ENCODE data around the gene ANGPT4.

The ANGPT4 gene, protein sequence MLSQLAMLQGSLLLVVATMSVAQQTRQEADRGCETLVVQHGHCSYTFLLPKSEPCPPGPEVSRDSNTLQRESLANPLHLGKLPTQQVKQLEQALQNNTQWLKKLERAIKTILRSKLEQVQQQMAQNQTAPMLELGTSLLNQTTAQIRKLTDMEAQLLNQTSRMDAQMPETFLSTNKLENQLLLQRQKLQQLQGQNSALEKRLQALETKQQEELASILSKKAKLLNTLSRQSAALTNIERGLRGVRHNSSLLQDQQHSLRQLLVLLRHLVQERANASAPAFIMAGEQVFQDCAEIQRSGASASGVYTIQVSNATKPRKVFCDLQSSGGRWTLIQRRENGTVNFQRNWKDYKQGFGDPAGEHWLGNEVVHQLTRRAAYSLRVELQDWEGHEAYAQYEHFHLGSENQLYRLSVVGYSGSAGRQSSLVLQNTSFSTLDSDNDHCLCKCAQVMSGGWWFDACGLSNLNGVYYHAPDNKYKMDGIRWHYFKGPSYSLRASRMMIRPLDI

GRCh38 chr20:916125-916799, at the start of gene ANGPT4:
TSS of gene ANGPT4 (minus strand) at chr20:916334. CDS start at chr20:916214, 120 bp downstream.
- FAIRE-seq: no peak

GRCh38 chr20:963795-964194, 47.7 kb upstream of the ANGPT4 start:
- FAIRE-seq: no peak

GRCh38 chr20:962683-963082, 46.5 kb upstream of the ANGPT4 start:
- no peak for FAIRE-seq

GRCh38 chr20:962223-962622, 46.1 kb upstream of the ANGPT4 start:
- FAIRE-seq: no peak

- no peak for FAIRE-seq
Measured at GRCh38 chr20:961768-962167, 45.6 kb upstream of the ANGPT4 start.

DNA sequence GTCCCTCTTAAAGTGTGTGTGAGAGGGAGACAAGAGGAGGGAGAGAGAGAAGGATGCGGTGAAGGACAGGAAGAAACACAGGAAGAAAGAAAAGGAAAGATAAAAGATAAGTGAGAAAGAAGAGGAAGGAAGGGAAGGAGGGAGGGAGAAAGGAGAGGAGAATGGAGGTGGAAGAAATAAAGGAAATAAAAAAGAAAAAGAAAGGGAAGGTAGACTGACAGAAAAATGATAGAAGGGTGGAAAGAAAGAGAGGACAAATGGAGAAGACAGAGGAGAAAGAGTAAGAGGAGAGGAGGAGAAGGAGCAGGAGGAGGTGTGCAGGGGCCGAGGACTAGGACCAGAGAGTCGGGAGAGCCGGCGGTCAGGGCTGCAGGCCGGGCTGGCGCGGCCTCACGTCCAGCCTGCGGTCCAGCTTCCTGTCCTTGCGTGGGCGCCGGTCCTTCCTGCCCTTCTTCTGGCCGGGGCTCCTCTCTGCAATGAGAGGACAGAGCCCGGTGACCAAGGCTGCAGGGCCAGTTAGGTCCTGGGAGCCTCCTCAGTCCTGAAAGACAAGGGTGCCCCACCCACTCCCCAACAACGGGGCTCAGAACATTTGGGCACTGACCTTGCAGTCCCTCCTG, 44.0 kb upstream of the ANGPT4 start:
- no peak for FAIRE-seq

- no peak for FAIRE-seq
Measured at GRCh38 chr20:958936-959815, 43.0 kb upstream of the ANGPT4 start.

- FAIRE-seq: no peak
Measured at GRCh38 chr20:957544-957943, 41.4 kb upstream of the ANGPT4 start.

GRCh38 chr20:956330-956951, 40.3 kb upstream of the ANGPT4 start:
- no peak for FAIRE-seq

GRCh38 chr20:955656-956055, 39.5 kb upstream of the ANGPT4 start:
- no peak for FAIRE-seq

DNA sequence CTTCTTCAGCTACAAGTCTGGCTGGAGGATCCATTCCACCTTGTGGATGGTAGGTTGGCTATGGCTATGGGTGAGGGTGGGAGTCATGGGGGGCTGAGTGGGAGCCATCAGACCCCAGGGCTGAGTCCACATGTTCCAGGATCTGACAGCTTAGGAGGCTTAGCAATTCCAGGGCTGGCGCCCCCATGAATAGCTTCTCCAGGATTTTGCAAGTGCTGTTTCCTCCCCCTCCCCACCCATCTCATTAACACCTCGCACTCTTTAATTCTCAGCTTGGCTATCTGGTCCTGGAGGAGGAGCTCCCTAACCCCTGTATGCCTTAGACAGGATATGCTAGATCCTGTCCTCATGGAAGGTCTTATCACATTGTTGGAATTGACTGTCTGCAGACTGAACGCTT, 39.0 kb upstream of the ANGPT4 start:
- FAIRE-seq: no peak

DNA sequence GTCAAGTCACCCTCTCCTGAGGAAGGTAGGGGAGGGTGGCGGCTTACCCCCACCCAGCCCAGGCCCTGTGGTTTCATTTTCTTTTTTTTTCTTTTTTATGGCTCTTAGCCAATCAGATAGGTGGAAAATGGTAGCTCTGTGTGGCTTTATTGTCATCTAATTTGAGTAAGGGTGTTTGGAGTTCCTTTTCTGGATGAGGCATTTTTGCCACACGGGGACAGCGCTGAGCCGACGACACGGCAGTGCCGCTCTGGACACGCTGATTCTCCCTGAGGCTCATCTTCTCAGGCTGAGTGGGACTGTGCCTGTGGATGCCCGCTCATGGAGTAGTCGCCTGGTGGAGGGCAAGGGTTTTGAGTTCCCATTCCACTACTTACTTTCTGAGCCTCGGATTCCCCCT, 37.6 kb upstream of the ANGPT4 start:
- FAIRE-seq: no peak

- no peak for FAIRE-seq
Measured at GRCh38 chr20:952196-952795, 36.2 kb upstream of the ANGPT4 start.

DNA sequence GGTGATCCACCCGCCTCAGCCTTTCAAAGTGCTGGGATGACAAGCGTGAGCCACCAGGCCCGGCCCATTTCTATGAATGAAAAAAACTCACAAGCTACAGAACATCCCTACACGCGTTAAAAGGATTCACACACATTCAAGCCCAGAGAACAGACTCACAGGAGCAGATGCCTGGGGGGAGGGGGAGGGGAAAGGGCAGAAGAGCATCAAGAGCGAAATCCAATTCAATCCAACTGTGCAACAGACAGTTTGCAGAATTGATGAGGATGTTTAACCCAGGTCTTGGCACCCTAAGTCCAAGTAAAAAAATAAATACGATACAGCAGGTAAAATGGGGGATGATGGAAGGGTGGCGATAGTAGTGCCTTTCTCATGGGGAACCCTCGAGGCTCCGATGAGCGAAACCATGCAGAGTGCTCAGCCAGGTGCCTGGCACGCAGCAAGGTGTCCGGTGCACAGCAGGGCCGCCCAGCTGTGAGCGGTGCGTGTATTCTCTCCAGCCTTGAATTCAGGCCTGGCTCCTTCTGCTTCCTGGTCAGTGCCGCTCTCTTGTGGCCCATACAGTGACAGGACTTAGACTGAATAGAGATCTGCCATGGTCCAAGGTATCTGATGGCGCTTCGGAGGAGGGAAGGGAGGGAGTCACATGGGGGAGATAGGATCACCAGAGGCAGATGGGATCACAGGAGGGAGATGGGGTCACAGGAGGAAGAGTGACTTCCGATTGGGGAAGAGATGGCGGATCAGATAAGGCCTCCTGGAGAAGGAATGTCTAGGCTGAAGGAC, 35.4 kb upstream of the ANGPT4 start:
- FAIRE-seq: no peak

GRCh38 chr20:949717-950116, 33.6 kb upstream of the ANGPT4 start:
- FAIRE-seq: no peak

- no peak for FAIRE-seq
Measured at GRCh38 chr20:946826-947225, 30.7 kb upstream of the ANGPT4 start.

DNA sequence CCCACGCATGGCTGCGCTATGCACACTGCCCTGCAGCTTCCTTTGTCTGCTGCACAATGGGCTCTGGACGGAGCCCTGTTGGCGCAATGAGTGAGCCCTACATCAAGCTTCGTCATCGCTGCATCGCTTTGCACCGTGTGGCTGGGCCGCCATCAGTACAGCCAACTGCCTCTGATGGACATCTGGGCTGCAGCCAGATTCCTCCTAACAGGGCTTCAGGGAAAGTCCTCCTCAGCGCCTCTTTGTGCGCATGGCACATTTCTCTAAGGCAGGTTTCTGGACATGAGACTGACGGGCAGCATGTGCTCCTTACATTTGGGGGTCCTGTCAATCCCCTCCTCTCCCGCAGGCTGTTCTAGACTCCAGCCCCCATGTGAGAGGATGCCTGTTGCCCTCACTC, 29.7 kb upstream of the ANGPT4 start:
- FAIRE-seq: no peak

DNA sequence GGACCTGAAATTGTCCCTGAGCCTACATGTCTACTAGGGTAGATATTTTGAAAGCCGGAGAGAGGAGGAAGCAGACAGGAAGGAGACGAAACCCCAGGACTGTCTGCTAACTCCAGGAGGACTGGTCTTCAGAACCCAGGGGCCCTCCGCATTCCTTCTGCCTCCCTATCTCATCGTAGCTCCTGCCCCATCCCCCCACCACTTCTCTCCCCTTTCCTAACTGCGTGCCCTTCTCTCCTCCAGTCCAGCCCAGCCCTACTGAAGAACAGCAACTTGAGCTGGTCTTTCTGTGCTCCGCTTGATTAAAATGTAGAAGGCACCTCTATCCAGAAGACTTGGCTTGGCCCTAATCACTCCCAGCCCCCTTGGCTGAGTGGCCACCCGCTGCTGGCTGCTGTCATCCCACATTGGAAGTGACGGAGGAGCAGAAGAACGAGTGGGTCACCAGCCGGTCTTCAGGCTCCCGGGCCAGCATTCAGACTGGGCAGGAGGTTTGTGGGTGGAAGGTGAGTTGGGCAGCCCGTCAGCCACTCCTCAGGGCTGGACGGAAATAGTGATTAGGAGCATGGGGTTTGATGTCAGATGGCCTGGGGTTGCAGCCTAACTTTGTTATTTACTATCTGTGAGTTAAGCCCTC, 28.8 kb upstream of the ANGPT4 start:
- FAIRE-seq: no peak

- no peak for FAIRE-seq
Measured at GRCh38 chr20:944148-944547, 28.0 kb upstream of the ANGPT4 start.

DNA sequence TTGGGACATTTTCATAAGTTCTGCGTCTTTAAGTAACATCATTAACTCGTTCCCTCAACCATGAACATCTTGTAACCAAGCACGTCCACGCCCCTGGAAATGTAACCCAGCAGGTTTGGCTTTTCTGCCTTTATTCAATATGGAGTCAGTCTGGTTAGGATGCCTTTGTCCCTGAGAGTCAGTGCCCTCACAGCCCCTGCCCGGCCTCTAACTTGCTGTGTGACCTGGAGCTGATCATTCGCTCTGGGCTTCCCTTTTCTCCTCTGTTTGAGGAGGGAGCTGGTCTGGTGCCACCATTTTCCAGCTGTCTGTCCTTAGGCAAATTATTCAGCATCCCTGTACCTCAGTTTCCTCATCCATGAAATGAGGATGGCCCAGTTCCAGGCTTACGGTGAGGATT, 26.5 kb upstream of the ANGPT4 start:
- no peak for FAIRE-seq
